H1 (cell line): ENCODE results near the gene SMYD3. TPM values are rescaled to one million over a fixed set of nuclear protein-coding genes. Genes with fewer than 3 reads are reported as not detected.

ENCODE experiments used
- CTCF ChIA-PET: fragments of 300-600 bp; sonication (Branson Sonifier 250); formaldehyde crosslinking; loops from one replicate; lab custom pipeline; 2021; ENCODE audit not compliant: partially characterized antibody; lab: Charles Lee
- POLR2A ChIA-PET: fragments of 300-600 bp; sonication (Branson Sonifier 250); formaldehyde crosslinking; loops from one replicate; lab custom pipeline; 2021; ENCODE audit warnings: inconsistent platforms; ENCODE audit not compliant: partially characterized antibody; lab: Charles Lee
- DNase-seq, 2 experiments: peaks; one replicate each; pipeline versions ENCODE4 v3.0.0 to v3.0.0-alpha.2; 2010 to 2022; ENCODE audit warnings: low spot score in 2 of 2, low read depth in 1 of 2, mixed read lengths in 1 of 2
- FAIRE-seq: peaks from 2 replicates; lab custom pipeline; 2011; peaks lifted over from hg19 to GRCh38; lab: Jason Lieb, UNC
- H2AFZ ChIP-seq: 2 replicates; pipeline ENCODE4 v1.8.1; 2012; ENCODE audit warnings: low read length, inconsistent platforms
- H2AK5ac ChIP-seq: 2 replicates; pipeline ENCODE4 v1.6.1; 2013; ENCODE audit warnings: low read depth, low read length
- H2BK120ac ChIP-seq: replicated peaks from 2 replicates; pipeline ENCODE3; 2013; ENCODE audit warnings: low read depth, low read length, inconsistent platforms
- H2BK12ac ChIP-seq: 2 replicates; pipeline ENCODE4 v1.6.1; 2013; ENCODE audit warnings: low read depth, low read length
- H2BK15ac ChIP-seq: 2 replicates; pipeline ENCODE4 v1.6.1; 2013; ENCODE audit warnings: low read length
- H2BK20ac ChIP-seq: 2 replicates; pipeline ENCODE4 v1.6.1; 2013; ENCODE audit warnings: low read length
- H2BK5ac ChIP-seq: 2 replicates; pipeline ENCODE4 v1.6.1; 2013; ENCODE audit warnings: low read depth, low read length
- H3K14ac ChIP-seq: 2 replicates; pipeline ENCODE4 v1.6.1; 2013; ENCODE audit warnings: inconsistent platforms; ENCODE audit not compliant: insufficient read length
- H3K18ac ChIP-seq: 2 replicates; pipeline ENCODE4 v1.6.1; 2013; ENCODE audit warnings: low read length; ENCODE audit errors: extremely low read depth
- H3K23ac ChIP-seq: 2 replicates; pipeline ENCODE4 v1.6.1; 2013; ENCODE audit warnings: inconsistent platforms; ENCODE audit not compliant: insufficient read length
- H3K23me2 ChIP-seq: 2 replicates; pipeline ENCODE4 v1.6.1; 2013; ENCODE audit warnings: low read depth, low read length
- H3K27ac ChIP-seq: 2 replicates; pipeline ENCODE4 v1.6.1; 2011; ENCODE audit warnings: low read depth, low read length, inconsistent platforms
- H3K27me3 ChIP-seq, 4 experiments: replicated peaks in 1 of 4; 1 replicate in 1 of 4; 2 replicates in 3 of 4; pipeline versions ENCODE4 v1.6.1 to v1.8.1; 2011 to 2013; ENCODE audit warnings: low read length in 3 of 4, mild to moderate bottlenecking in 3 of 4, inconsistent platforms in 2 of 4, mixed read lengths in 2 of 4, moderate library complexity in 1 of 4; ENCODE audit not compliant: control insufficient read depth in 3 of 4, insufficient read depth in 3 of 4; ENCODE audit errors: extremely low read depth in 1 of 4
- H3K36me3 ChIP-seq, 4 experiments: 2 replicates each; pipeline versions ENCODE4 v1.6.1 to v1.8.1; 2011 to 2013; ENCODE audit warnings: mild to moderate bottlenecking in 4 of 4, low read length in 3 of 4, moderate library complexity in 2 of 4, control low read depth in 1 of 4, inconsistent platforms in 1 of 4; ENCODE audit not compliant: insufficient read depth in 4 of 4, control insufficient read depth in 2 of 4
- H3K4ac ChIP-seq: replicated peaks from 2 replicates; pipeline ENCODE3; 2013; ENCODE audit warnings: low read length, low read depth, mixed read lengths, inconsistent platforms; ENCODE audit not compliant: insufficient read length
- H3K4me1 ChIP-seq, 4 experiments: replicated peaks in 1 of 4; 1 replicate in 1 of 4; 2 replicates in 3 of 4; pipeline versions ENCODE4 v1.6.1 to v1.8.1; 2011 to 2013; ENCODE audit warnings: low read length in 3 of 4, inconsistent platforms in 2 of 4, mixed read lengths in 1 of 4; ENCODE audit not compliant: insufficient read depth in 4 of 4, control insufficient read depth in 3 of 4
- H3K4me2 ChIP-seq, 2 experiments: 2 replicates each; pipeline versions ENCODE4 v1.6.1 to v1.8.1; 2011 to 2013; ENCODE audit warnings: low read depth in 2 of 2, low read length in 2 of 2, control low read depth in 1 of 2, inconsistent platforms in 1 of 2, mild to moderate bottlenecking in 1 of 2; ENCODE audit not compliant: insufficient read depth in 1 of 2
- H3K4me3 ChIP-seq, 4 experiments: fragments of 200-600, 300-600 bp in 1 of 4; sonication (generic), shearing (Covaris generic), sonication (Bioruptor Twin) in 1 of 4; 2 replicates each; pipeline versions ENCODE4 v1.5.1 to v1.8.1; 2011 to 2016; ENCODE audit warnings: low read length in 4 of 4, low read depth in 3 of 4, control low read depth in 2 of 4, inconsistent platforms in 2 of 4, mild to moderate bottlenecking in 2 of 4, mixed read lengths in 1 of 4, moderate library complexity in 1 of 4; ENCODE audit not compliant: insufficient read depth in 2 of 4; ENCODE audit errors: extremely low read depth in 1 of 4
- H3K56ac ChIP-seq: replicated peaks from 2 replicates; pipeline ENCODE3; 2013; ENCODE audit warnings: low read depth, mild to moderate bottlenecking, mixed read lengths, low read length, inconsistent platforms; ENCODE audit not compliant: insufficient read length
- H3K79me1 ChIP-seq: 2 replicates; pipeline ENCODE4 v1.6.1; 2013; ENCODE audit warnings: low read depth, low read length, control low read depth
- H3K79me2 ChIP-seq, 2 experiments: 2 replicates each; pipeline versions ENCODE4 v1.6.1 to v1.8.1; 2012 to 2013; ENCODE audit warnings: low read length in 2 of 2, mild to moderate bottlenecking in 2 of 2, inconsistent platforms in 1 of 2; ENCODE audit not compliant: insufficient read depth in 2 of 2, control insufficient read depth in 1 of 2
- H3K9ac ChIP-seq, 4 experiments: replicated peaks in 1 of 4; 1 replicate in 1 of 4; 2 replicates in 3 of 4; pipeline versions ENCODE4 v1.6.1 to v1.8.1; 2011 to 2013; ENCODE audit warnings: low read depth in 3 of 4, low read length in 3 of 4, control low read depth in 2 of 4, mild to moderate bottlenecking in 2 of 4, moderate library complexity in 2 of 4, inconsistent platforms in 1 of 4; ENCODE audit errors: extremely low read depth in 1 of 4
- H3K9me3 ChIP-seq, 2 experiments: 2 replicates each; pipeline versions ENCODE4 v1.6.1 to v1.8.1; 2012 to 2013; ENCODE audit warnings: mild to moderate bottlenecking in 2 of 2, moderate library complexity in 2 of 2, control low read depth in 1 of 2, inconsistent platforms in 1 of 2, low read depth in 1 of 2, low read length in 1 of 2, mixed read lengths in 1 of 2; ENCODE audit not compliant: insufficient read depth in 2 of 2
- H4K20me1 ChIP-seq, 2 experiments: replicated peaks in 1 of 2; 2 replicates each; pipeline versions ENCODE3 to v1.8.1; 2011 to 2013; ENCODE audit warnings: inconsistent platforms in 2 of 2, low read length in 2 of 2, mild to moderate bottlenecking in 1 of 2; ENCODE audit not compliant: insufficient read depth in 2 of 2, control insufficient read depth in 1 of 2
- H4K5ac ChIP-seq: 2 replicates; pipeline ENCODE4 v1.6.1; 2013; ENCODE audit warnings: low read length, low read depth, mixed read lengths, inconsistent platforms; ENCODE audit not compliant: insufficient read length
- H4K8ac ChIP-seq: 2 replicates; pipeline ENCODE4 v1.8.0; 2013; ENCODE audit warnings: mild to moderate bottlenecking, moderate library complexity, low read length, inconsistent platforms; ENCODE audit not compliant: insufficient read depth; ENCODE audit errors: extremely low read depth
- H4K91ac ChIP-seq: replicated peaks from 2 replicates; pipeline ENCODE3; 2013; ENCODE audit warnings: low read length, mixed read lengths, inconsistent platforms; ENCODE audit not compliant: insufficient read length
- RNF2 ChIP-seq: fragments of 200-900, 300-1000 bp; sonication (generic); IDR thresholded peaks from 2 replicates; pipeline ENCODE4 v1.7.1; 2016; ENCODE audit warnings: borderline replicate concordance, low read depth, mild to moderate bottlenecking, antibody characterized with exemption, low read length; ENCODE audit not compliant: poor library complexity, severe bottlenecking; ENCODE audit errors: missing control alignments
- SUZ12 ChIP-seq: fragments of 200-600 bp; sonication (generic); IDR thresholded peaks from 2 replicates; pipeline ENCODE4 v1.6.1; 2012; ENCODE audit warnings: mild to moderate bottlenecking, inconsistent platforms, low read length, moderate library complexity, mixed read lengths
- WGBS, 2 experiments: shearing (Covaris generic) in 1 of 2; methylation state at CpG; one replicate each; pipeline versions ENCODE4 v1.1.6 to v1.1.7; 2013 to 2015; ENCODE audit warnings: low lambda C conversion rate in 2 of 2, mixed read lengths in 2 of 2, inconsistent platforms in 1 of 2, low coverage in 1 of 2, missing lambda C conversion rate in 1 of 2; ENCODE audit not compliant: insufficient replicate concordance in 2 of 2, insufficient coverage in 1 of 2, insufficient read length in 1 of 2; ENCODE audit errors: extremely low coverage in 1 of 2, missing lambda C conversion rate in 1 of 2; 5-methylcytosine and 5-hydroxymethylcytosine counted together
- polyA plus RNA-seq, 7 experiments: library from polyadenylated mRNA; depleted of rRNA in 3 of 7; stranded (reverse) in 5 of 7; unstranded in 2 of 7; fragments of >200 nt in 5 of 7; fragments of 200-250 nt in 2 of 7; gene quantifications; 1 replicate in 5 of 7; 2 replicates in 1 of 7; 4 replicates in 1 of 7; pipeline versions ENCODE4 v1.2.1 to v1.2.3, GENCODE V29; 2011 to 2013; ENCODE audit warnings: missing spikeins in 2 of 7, mixed read lengths in 2 of 7
- total RNA-seq: library from RNA; stranded (reverse); fragmentation: NEBNext Ultra II Directional; extraction: Animal tissue kit (Norgen Biotek cat#: 25700); gene quantifications from 2 replicates; pipeline ENCODE4 v1.2.1, GENCODE V29; 2021

Gene SMYD3
- total and polyA plus RNA-seq, 2 of the 8 experiments (the other 6 are each of a cell fraction or from before 2014, with no cell fraction given) = 17.3 to 25.4 TPM

GRCh38 chr1:245814651-245815050 lies 692.4 kb downstream of the SMYD3 start:
- Histone ChIP-seq H3K4me3 (no peak overlapping the region), H3K9ac (no peak overlapping the region), H3K23me2 (peaks cover 2% of the 10 kb centered on the region; the same call in 1 of the 2 replicates), H2BK15ac (no peak overlapping the region), H2BK5ac (no peak overlapping the region), H3K4ac (no peak overlapping the region), H4K20me1 (no peaks in the 10 kb centered on the region), H3K23ac (no peak overlapping the region), H3K4me1 (peaks cover 0 to 5% (median 2%) of the 10 kb centered on the region in 4 experiments; a peak in 2 of 7 replicates), H3K18ac (no peak overlapping the region), H2BK120ac (no peak overlapping the region), H4K8ac (no peak overlapping the region), H3K56ac (no peak overlapping the region), H2BK20ac (no peak overlapping the region), H4K5ac (no peak overlapping the region), H3K14ac (no peak overlapping the region), H3K79me1 (no peaks in the 10 kb centered on the region), H3K27ac (no peak overlapping the region), H3K27me3 (no peaks in the 10 kb centered on the region), H2BK12ac (no peak overlapping the region), H4K91ac (no peak overlapping the region), H2AK5ac (no peak overlapping the region), H3K79me2 (no peaks in the 10 kb centered on the region), H3K9me3 (no peaks in the 10 kb centered on the region), H3K36me3 (no peaks in the 10 kb centered on the region), H3K4me2 (no peak overlapping the region), H2AFZ (no peak overlapping the region)
- WGBS, 2 experiments = 76% methylated on average over 10 of the region's 10 CpGs; no CpG with 5 or more reads in 1 of the 2 experiments
- FAIRE-seq (no peak), DNase-seq (no peak)
- POLR2A ChIA-PET = interaction anchor here (0.6 to 1.6 kb wide), 2 partner anchors 10 to 512 kb away, joined by 3 to 5 read pairs; no protein-coding TSS in a partner anchor
- CTCF ChIA-PET = interaction anchor here (0.7 to 4.8 kb wide), 7 partner anchors 10 to 247 kb away, joined by 3 to 23 read pairs (median 4); no protein-coding TSS in a partner anchor
- TF ChIP-seq RNF2 (no peak), SUZ12 (no peak)
